HUDEP-2 (cell line): ENCODE data around the gene RAVER1.
A peak's percentile ranks its signal among the peaks of the same experiment; 100 is the strongest.
"Not testable (repeated sequence)": the region's sequence is repeated elsewhere in the genome, so short reads cannot be mapped to it uniquely, and the experiment has no call there.

Experiments
- DNase-seq, 76 experiments: peaks; one replicate each; lab custom pipeline; 2025; ENCODE audit not compliant: unreplicated experiment in 76 of 76; lab: John Stamatoyannopoulos, UW

RAVER1 gene, protein sequence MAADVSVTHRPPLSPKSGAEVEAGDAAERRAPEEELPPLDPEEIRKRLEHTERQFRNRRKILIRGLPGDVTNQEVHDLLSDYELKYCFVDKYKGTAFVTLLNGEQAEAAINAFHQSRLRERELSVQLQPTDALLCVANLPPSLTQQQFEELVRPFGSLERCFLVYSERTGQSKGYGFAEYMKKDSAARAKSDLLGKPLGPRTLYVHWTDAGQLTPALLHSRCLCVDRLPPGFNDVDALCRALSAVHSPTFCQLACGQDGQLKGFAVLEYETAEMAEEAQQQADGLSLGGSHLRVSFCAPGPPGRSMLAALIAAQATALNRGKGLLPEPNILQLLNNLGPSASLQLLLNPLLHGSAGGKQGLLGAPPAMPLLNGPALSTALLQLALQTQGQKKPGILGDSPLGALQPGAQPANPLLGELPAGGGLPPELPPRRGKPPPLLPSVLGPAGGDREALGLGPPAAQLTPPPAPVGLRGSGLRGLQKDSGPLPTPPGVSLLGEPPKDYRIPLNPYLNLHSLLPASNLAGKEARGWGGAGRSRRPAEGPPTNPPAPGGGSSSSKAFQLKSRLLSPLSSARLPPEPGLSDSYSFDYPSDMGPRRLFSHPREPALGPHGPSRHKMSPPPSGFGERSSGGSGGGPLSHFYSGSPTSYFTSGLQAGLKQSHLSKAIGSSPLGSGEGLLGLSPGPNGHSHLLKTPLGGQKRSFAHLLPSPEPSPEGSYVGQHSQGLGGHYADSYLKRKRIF

GRCh38 chr19:10332965-10333757, at the start of gene RAVER1:
RAVER1 (minus strand) TSS chr19:10333529; CDS start chr19:10333507, 22 bp downstream.
- peak; percentile 59 to 99 (median 98) for DNase-seq

GRCh38 chr19:10383223-10383499, 49.8 kb upstream of the RAVER1 start:
- DNase-seq = not testable (repeated sequence)

- peak; percentile 89 to 100 (median 99) for DNase-seq
Measured at GRCh38 chr19:10380313-10381102, 47.2 kb upstream of the RAVER1 start, which contains the start of gene TYK2. TYK2 (minus strand) TSS chr19:10380572; CDS start chr19:10378406, 2,166 bp downstream.

DNA sequence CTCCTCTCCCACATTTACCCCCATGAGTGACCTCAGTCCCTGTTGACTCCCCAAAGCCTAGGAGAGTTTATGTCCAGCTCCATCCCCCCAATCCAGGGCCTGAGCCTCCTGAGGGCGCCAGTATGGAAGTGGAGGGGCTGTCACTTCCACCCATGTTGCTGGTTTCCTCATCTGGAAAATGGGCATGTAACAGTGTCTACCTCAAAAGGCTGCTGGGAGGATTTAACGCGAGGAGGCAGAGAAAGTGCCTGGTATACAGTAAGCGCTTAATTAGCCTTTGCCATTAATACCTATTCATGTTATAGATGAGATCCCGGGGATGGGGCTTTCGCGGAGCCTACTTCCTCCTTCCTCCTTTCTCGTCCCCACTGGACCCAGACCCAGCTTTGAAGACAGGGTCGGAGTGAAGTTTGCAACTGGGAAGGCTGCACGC, 46.6 kb upstream of the RAVER1 start:
- peak in 2 of 76 experiments; percentile 35 to 54 for DNase-seq

GRCh38 chr19:10378124-10378523, 44.8 kb upstream of the RAVER1 start:
- no peak for DNase-seq

- not testable (repeated sequence) for DNase-seq
Measured at GRCh38 chr19:10377140-10377640, 43.9 kb upstream of the RAVER1 start.

DNA sequence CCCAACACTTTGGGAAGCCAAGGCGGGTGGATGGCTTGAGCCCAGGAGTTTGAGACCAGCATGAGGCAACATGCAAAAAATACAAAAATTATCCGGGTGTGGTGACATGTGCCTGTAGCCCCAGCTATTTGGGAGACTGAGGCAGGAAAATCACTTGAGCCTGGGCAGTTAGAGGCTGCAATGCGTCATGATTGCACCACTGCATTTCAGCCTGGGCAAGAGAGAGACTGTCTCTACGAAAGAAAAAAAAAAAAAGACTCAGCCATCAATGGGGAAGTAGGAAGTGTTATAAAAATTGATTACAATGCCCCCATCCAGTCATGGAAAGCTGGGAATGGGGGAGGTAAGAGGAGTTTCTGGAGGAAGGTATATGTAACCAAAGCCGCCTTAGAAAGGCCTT, 41.6 kb upstream of the RAVER1 start:
- DNase-seq = no peak

- DNase-seq = no peak
Measured at GRCh38 chr19:10372690-10373089, 39.4 kb upstream of the RAVER1 start.

- DNase-seq = peak in 1 of 76 experiments; percentile 14
Measured at GRCh38 chr19:10368101-10368803, 34.9 kb upstream of the RAVER1 start.

GRCh38 chr19:10366950-10367512, 33.7 kb upstream of the RAVER1 start:
- not testable (repeated sequence) for DNase-seq

DNA sequence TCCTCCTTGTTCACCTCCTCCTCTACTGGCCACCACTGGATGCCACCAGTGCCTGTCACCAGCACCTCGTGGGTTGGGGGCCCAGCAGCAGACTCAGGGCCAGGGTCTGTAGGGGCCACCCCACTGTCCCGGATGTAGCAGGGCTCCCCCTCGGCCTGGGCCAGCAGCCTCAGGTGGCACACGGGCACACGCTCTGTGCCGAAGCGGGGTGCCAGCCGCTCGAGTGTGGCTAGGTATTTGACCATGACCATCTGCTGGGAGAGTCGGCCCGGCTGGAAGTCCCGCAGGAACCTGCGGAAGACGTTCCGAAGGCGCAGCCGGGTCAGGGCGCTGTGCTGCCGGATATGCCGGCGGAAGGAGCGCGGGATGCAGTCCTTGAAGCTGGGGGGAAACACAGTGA, 32.2 kb upstream of the RAVER1 start:
- DNase-seq = no peak

- DNase-seq = no peak
Measured at GRCh38 chr19:10364644-10365043, 31.3 kb upstream of the RAVER1 start.

GRCh38 chr19:10363789-10364281, 30.5 kb upstream of the RAVER1 start:
- DNase-seq = no peak

DNA sequence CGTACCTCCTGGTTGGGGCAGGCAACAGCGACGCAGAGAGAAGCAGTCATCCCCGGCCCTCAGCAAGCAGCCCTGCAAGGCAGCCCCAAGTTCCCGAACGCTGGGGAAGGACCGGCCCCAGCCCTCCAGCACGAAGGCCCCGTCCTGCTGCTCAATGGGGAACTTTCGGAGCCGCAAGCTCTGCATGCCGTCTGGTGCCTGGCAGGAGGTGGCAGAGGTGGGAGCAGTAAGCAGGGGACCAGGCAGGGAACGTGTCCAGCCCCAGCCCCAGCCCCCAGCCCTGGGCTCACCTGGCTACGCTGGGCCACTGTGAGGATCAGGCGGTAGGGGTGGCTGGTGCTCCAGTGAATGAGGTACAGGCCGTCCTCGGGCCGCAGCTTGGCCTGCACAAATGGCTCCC, 28.9 kb upstream of the RAVER1 start:
- DNase-seq = no peak

GRCh38 chr19:10361569-10362011, 28.3 kb upstream of the RAVER1 start:
- DNase-seq = no peak

DNA sequence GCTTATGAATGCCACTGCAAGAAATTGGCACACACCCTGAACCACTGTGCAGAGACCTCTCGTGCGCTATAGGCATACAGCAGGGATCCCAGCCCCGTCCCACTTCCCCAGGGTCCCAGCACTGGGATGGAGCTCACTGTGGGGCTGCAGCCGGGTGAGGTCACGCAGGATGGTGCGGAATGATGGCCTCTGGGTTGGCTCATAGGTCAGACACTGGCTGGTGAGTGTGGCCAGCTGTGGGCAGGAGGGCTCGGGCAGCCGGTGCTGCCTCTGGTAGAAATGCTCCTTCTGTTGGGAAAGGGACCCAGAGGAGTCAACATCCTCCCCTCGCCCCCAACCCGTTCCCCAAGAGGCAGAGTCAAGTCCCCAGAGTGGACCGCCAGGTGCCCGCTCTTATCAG, 23.1 kb upstream of the RAVER1 start:
- no peak for DNase-seq

- DNase-seq = peak in 46 of 76 experiments; percentile 10 to 66 (median 44)
Measured at GRCh38 chr19:10353793-10354391, 20.6 kb upstream of the RAVER1 start.
